ENCODE measurements around the gene XPNPEP2.

XPNPEP2 gene

GRCh38 chrX:129704491-129704890 is 34.3 kb upstream of the XPNPEP2 start:
- H3K4me3 ChIP-seq (ENCODE audit: control insufficient read depth, low read depth, low read length) = no peak overlapping the region
- no peak for TF ChIP-seq CTCF (conservative IDR thresholded peaks at IDR 0.05; ENCODE audit: control insufficient read depth, insufficient read depth, low read depth, low read length)
- no peak for DNase-seq (ENCODE audit: low read depth)

GRCh38 chrX:129705377-129705925 is 33.3 kb upstream of the XPNPEP2 start:
- no peak for DNase-seq (ENCODE audit: low read depth)
- no peak for TF ChIP-seq CTCF (conservative IDR thresholded peaks at IDR 0.05; ENCODE audit: control insufficient read depth, insufficient read depth, low read depth, low read length)
- H3K4me3 ChIP-seq (ENCODE audit: control insufficient read depth, low read depth, low read length) = no peak overlapping the region

- H3K4me3 ChIP-seq (ENCODE audit: control insufficient read depth, low read depth, low read length) = no peak overlapping the region
- no peak for TF ChIP-seq CTCF (conservative IDR thresholded peaks at IDR 0.05; ENCODE audit: control insufficient read depth, insufficient read depth, low read depth, low read length)
- DNase-seq (ENCODE audit: low read depth) = no peak
These were observed 32.8 kb upstream of the XPNPEP2 start for GRCh38 chrX:129705988-129706387.

GRCh38 chrX:129706400-129707072 is 32.2 kb upstream of the XPNPEP2 start:
- TF ChIP-seq CTCF (conservative IDR thresholded peaks at IDR 0.05; ENCODE audit: control insufficient read depth, insufficient read depth, low read depth, low read length) = no peak
- no peak for DNase-seq (ENCODE audit: low read depth)
- H3K4me3 ChIP-seq (ENCODE audit: control insufficient read depth, low read depth, low read length) = no peak overlapping the region

GRCh38 chrX:129714581-129714980 is 24.2 kb upstream of the XPNPEP2 start:
- DNase-seq (ENCODE audit: low read depth) = no peak
- no peak overlapping the region for H3K4me3 ChIP-seq (ENCODE audit: control insufficient read depth, low read depth, low read length)
- no peak for TF ChIP-seq CTCF (conservative IDR thresholded peaks at IDR 0.05; ENCODE audit: control insufficient read depth, insufficient read depth, low read depth, low read length)

GRCh38 chrX:129716507-129716906 is 22.3 kb upstream of the XPNPEP2 start:
- TF ChIP-seq CTCF (conservative IDR thresholded peaks at IDR 0.05; ENCODE audit: control insufficient read depth, insufficient read depth, low read depth, low read length) = no peak
- no peak for DNase-seq (ENCODE audit: low read depth)

More at GRCh38 chrX:129716507-129716906, 22.3 kb upstream of the XPNPEP2 start:
- H3K4me3 ChIP-seq (ENCODE audit: control insufficient read depth, low read depth, low read length) = no peak overlapping the region

All from fibroblast of mammary gland (primary cell).